GM19438 (cell line): ENCODE measurements around the gene NRSN1.
"Not testable (repeated sequence)": the region's sequence is repeated elsewhere in the genome, so short reads cannot be mapped to it uniquely, and the experiment has no call there.

Source experiments
- ATAC-seq: cut with Tn5 transposase; IDR thresholded peaks from one replicate; pipeline ENCODE4 v1.9.1; 2021; ENCODE audit warnings: low read depth; ENCODE audit not compliant: unreplicated experiment

NRSN1 gene

DNA sequence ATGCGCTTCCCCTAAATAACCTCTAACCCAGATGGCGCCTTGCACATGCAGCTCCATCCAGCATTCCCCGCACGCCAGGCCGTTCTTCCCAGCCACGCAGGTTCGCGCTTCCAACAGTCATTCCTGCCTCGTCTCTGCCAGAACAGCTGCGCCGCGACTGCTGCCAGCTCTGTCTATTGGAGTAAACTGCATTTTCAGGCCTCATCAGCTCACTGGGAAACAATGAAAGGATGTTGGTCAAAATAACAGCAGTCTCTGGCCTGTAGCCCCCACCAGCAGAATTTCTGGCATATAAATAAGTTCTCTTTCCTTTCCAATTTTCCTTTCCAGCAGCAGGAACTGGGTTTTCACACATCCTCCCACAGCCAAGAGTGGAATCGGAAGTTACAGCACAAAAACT is 14.6 kb downstream of the NRSN1 start:
- no peak for ATAC-seq

DNA sequence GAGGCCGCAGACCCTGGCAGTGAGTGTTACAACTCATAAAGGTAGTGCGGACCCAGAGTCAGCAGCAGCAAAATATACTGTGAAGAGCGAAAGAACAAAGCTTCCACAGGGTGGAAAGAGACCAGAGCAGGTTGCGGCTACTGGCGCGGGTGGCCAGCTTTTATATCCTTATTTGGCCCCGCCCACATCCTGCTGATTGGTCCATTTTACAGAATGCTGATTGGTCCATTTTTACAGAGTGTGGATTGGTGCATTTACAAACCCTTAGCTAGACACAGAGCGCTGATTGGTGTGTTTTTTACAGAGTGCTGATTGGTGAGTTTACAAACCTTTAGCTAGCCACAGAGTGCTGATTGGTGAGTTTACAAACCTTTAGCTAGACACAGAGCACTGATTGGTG is 16.7 kb downstream of the NRSN1 start:
- ATAC-seq, result not testable (repeated sequence)

GRCh38 chr6:24145690-24146131 is 19.7 kb downstream of the NRSN1 start:
- no peak for ATAC-seq

GRCh38 chr6:24146871-24147270 is 20.9 kb downstream of the NRSN1 start:
- ATAC-seq, result no peak

GRCh38 chr6:24147511-24148153 is 21.6 kb downstream of the NRSN1 start:
- no peak for ATAC-seq

DNA sequence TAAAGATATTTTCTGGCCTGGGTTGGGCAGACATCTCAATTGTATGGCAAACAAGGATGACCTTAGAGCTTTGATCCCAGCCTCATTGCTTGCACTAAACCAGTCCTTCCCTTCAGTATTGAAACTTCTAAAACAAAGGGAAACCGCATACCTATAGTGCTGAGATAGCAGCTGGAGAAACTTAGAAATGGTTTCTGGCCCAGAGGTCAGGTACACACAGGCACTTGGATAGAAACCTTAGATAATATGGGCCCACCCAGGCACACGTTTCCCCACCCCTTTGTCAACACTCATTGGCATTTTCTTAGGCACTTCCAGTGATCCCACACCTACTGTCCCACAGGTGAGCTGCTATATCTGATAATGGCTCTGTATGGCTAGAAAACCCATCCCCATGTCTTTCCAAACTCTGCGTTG is 22.1 kb downstream of the NRSN1 start:
- ATAC-seq, result no peak

GRCh38 chr6:24148684-24149083 is 22.7 kb downstream of the NRSN1 start:
- ATAC-seq, result no peak

- ATAC-seq, result no peak
Observed at GRCh38 chr6:24149296-24149695, 23.3 kb downstream of the NRSN1 start.

GRCh38 chr6:24149836-24150235 is 23.8 kb downstream of the NRSN1 start:
- no peak for ATAC-seq

- ATAC-seq, result no peak
Observed at GRCh38 chr6:24152014-24152413, 26.0 kb downstream of the NRSN1 start.

DNA sequence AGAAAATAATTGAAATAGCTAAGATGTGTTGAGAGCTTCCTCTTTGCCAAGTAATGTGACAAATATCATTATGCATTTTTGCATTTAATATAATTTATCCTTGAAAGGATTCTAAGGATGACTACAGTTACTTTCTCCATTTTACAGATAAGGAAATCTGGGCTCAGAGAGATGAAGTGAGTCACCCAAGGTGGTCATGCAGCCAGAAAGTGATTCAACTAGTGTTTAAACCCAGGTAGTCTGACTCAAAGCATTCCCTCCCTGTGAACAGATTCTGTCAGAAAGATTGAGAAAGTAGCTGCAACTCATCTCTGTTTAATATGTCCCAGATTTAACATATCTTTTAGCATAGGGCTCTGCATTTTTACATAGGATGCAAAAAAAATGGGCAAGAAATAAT is 28.1 kb downstream of the NRSN1 start:
- ATAC-seq, result no peak

- no peak for ATAC-seq
Observed at GRCh38 chr6:24157886-24158285, 31.9 kb downstream of the NRSN1 start.

DNA sequence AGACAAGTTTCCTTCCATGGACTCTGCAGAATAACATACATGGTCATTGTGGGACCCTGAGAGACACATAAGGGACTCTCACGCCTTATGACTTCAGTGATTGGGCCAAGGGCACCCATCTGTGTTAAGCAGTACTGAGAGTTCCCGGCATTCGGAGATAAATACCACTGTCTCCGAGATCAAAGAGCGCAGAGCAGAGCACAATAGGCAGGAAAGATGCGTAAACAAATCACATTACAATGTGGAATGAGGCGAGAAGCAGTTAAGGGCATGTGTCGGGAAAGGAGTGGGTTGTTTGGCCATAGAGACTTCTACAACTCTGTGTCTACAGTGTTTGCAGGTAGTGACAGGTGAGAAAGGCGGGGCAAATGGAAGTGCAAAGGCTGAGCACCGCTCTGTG is 57.6 kb downstream of the NRSN1 start:
- ATAC-seq, result no peak

DNA sequence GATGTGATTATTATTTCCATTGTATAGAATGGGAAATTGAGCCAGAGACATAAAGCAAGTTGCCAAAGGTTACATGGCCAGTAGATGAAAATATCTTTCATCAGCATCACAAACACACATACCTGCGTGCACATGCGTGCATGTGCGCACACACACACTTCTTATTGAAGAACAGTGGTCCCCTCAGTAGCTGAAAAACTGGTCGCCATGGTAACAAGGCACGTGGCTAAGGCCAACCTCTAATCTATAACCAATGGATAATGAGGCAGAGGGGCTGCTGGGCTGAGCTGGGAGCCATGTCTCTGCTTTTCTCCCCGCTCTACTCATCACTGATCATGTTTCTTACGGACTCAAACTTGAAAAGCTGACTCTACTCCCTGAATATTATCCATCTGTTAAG is 60.3 kb downstream of the NRSN1 start:
- ATAC-seq, result no peak

GRCh38 chr6:24187965-24188577 is 62.1 kb downstream of the NRSN1 start:
- no peak for ATAC-seq

DNA sequence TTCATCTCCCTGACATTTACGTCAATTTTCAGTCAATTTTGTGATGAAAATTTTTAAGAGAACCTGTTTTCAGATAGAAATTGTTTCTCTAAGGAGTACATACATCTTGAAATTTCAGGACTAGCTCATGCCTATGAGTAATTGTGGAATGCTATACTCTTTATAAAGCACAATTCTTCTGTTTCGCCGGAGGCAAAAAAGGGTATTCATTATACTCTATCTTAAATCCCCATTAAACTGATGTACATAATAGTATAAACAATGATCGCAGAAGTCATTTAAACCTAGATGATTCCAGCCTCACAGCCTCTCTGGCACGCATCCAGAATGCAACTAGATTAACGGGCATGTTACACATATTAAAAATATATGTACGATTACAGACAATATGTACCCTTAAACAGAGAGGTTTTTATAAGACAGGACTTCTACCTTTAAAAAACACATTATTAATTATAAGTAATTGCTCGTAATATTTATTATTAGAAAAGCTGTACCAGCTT is 62.6 kb downstream of the NRSN1 start:
- ATAC-seq, result no peak

GRCh38 chr6:24191346-24191745 is 65.3 kb downstream of the NRSN1 start:
- no peak for ATAC-seq

- ATAC-seq, result no peak
Observed at GRCh38 chr6:24193364-24193763, 67.3 kb downstream of the NRSN1 start.

GRCh38 chr6:24194978-24195700 is 69.1 kb downstream of the NRSN1 start:
- ATAC-seq, result no peak

GRCh38 chr6:24195836-24196597 is 70.0 kb downstream of the NRSN1 start:
- no peak for ATAC-seq
